HUES64 (cell line): ENCODE results near the gene TMEM97.

Source experiments
- H3K27ac ChIP-seq: 2 replicates; pipeline ENCODE4 v1.7.0; 2013; ENCODE audit warnings: low read depth, low read length, inconsistent platforms
- H3K27me3 ChIP-seq: 2 replicates; pipeline ENCODE4 v1.6.1; 2013; ENCODE audit warnings: mild to moderate bottlenecking, low read length; ENCODE audit not compliant: insufficient read depth
- H3K36me3 ChIP-seq: 2 replicates; pipeline ENCODE4 v1.6.1; 2013; ENCODE audit warnings: mild to moderate bottlenecking, low read length; ENCODE audit not compliant: insufficient read depth
- H3K4me1 ChIP-seq: 2 replicates; pipeline ENCODE4 v1.6.1; 2013; ENCODE audit warnings: mild to moderate bottlenecking, low read length, moderate library complexity; ENCODE audit not compliant: insufficient read depth
- H3K4me3 ChIP-seq: 2 replicates; pipeline ENCODE4 v1.5.1; 2013; ENCODE audit warnings: mild to moderate bottlenecking, low read length, moderate library complexity
- H3K9ac ChIP-seq: 2 replicates; pipeline ENCODE4 v1.6.1; 2013; ENCODE audit warnings: mild to moderate bottlenecking, low read depth, low read length
- H3K9me3 ChIP-seq: 2 replicates; pipeline ENCODE4 v1.6.1; 2013; ENCODE audit warnings: low read depth, low read length; ENCODE audit not compliant: insufficient read depth
- WGBS: fragments of 150-250, 120-280 bp; methylation state at CpG from one replicate; pipeline ENCODE4 v1.1.7; 2013; ENCODE audit warnings: missing lambda C conversion rate; 5-methylcytosine and 5-hydroxymethylcytosine counted together

The TMEM97 gene

GRCh38 chr17:28347261-28347891 is 28.4 kb downstream of the TMEM97 start:
- H3K9me3 ChIP-seq, result no peaks in the 10 kb centered on the region
- no peak overlapping the region for H3K9ac ChIP-seq
- H3K27ac ChIP-seq, result peak overlapping the region; percentile 62; the same call in 1 of the 2 replicates
- no peak overlapping the region for H3K4me3 ChIP-seq
- peaks cover 96% of the 10 kb centered on the region for H3K36me3 ChIP-seq
- H3K27me3 ChIP-seq, result no peaks in the 10 kb centered on the region
- H3K4me1 ChIP-seq, result peaks cover 2% of the 10 kb centered on the region; the same call in 1 of the 2 replicates
- WGBS, result 88% methylated on average over 8 of the region's 8 CpGs

- H3K27me3 ChIP-seq, result no peaks in the 10 kb centered on the region
- 73% methylated on average over 3 of the region's 3 CpGs for WGBS
Observed at GRCh38 chr17:28348979-28349378, 30.0 kb downstream of the TMEM97 start.

GRCh38 chr17:28350271-28350670 is 31.3 kb downstream of the TMEM97 start:
- peaks cover 2% of the 10 kb centered on the region; the same call in 1 of the 2 replicates for H3K4me1 ChIP-seq
- WGBS, result 97% methylated on average over 7 of the region's 7 CpGs

More at GRCh38 chr17:28348979-28349378, 30.0 kb downstream of the TMEM97 start:
- no peak overlapping the region for H3K27ac ChIP-seq
- H3K36me3 ChIP-seq, result peaks cover 95% of the 10 kb centered on the region
- no peaks in the 10 kb centered on the region for H3K9me3 ChIP-seq
- no peak overlapping the region for H3K9ac ChIP-seq
- no peak overlapping the region for H3K4me3 ChIP-seq
- H3K4me1 ChIP-seq, result peaks cover 2% of the 10 kb centered on the region; the same call in 1 of the 2 replicates

GRCh38 chr17:28357061-28357900 is 38.3 kb downstream of the TMEM97 start, which contains the start of gene POLDIP2:
Gene POLDIP2, minus strand, starts transcription at chr17:28357527. Its CDS starts 79 bp downstream, at chr17:28357448.
- H3K27me3 ChIP-seq, result no peaks in the 10 kb centered on the region
- peaks cover 5% of the 10 kb centered on the region; the same call in 1 of the 2 replicates for H3K4me1 ChIP-seq
- H3K36me3 ChIP-seq, result peaks cover 61% of the 10 kb centered on the region
- H3K9ac ChIP-seq, result peak within 1 kb of the TSS; percentile 94
- peak within 1 kb of the TSS; percentile 86 for H3K27ac ChIP-seq
- no peaks in the 10 kb centered on the region for H3K9me3 ChIP-seq
- peak within 1 kb of the TSS; percentile 94 for H3K4me3 ChIP-seq
- under 1% methylated on average over 80 of the region's 80 CpGs for WGBS

More at GRCh38 chr17:28350271-28350670, 31.3 kb downstream of the TMEM97 start:
- Histone ChIP-seq H3K27me3 (no peaks in the 10 kb centered on the region), H3K36me3 (peaks cover 95% of the 10 kb centered on the region), H3K9me3 (no peaks in the 10 kb centered on the region), H3K27ac (no peak overlapping the region), H3K4me3 (no peak overlapping the region), H3K9ac (no peak overlapping the region)

GRCh38 chr17:28357901-28358197 is 38.8 kb downstream of the TMEM97 start:
- 9% methylated on average over 4 of the region's 4 CpGs for WGBS
- H3K27ac ChIP-seq, result peak overlapping the region; percentile 86

GRCh38 chr17:28363186-28363585 is 44.2 kb downstream of the TMEM97 start:
- WGBS, result 92% methylated on average over 5 of the region's 5 CpGs
- no peak overlapping the region for H3K27ac ChIP-seq
- H3K9me3 ChIP-seq, result no peaks in the 10 kb centered on the region
- peaks cover 47% of the 10 kb centered on the region for H3K36me3 ChIP-seq
- no peaks in the 10 kb centered on the region for H3K27me3 ChIP-seq
- no peaks in the 10 kb centered on the region; the same call in 1 of the 2 replicates for H3K4me1 ChIP-seq
- H3K9ac ChIP-seq, result no peak overlapping the region
- no peak overlapping the region for H3K4me3 ChIP-seq

More at GRCh38 chr17:28357901-28358197, 38.8 kb downstream of the TMEM97 start:
- peak overlapping the region; percentile 94 for H3K9ac ChIP-seq
- peaks cover 61% of the 10 kb centered on the region for H3K36me3 ChIP-seq
- peak overlapping the region; percentile 94 for H3K4me3 ChIP-seq
- no peaks in the 10 kb centered on the region for H3K27me3 ChIP-seq
- H3K9me3 ChIP-seq, result no peaks in the 10 kb centered on the region
- H3K4me1 ChIP-seq, result peaks cover 5% of the 10 kb centered on the region; the same call in 1 of the 2 replicates

GRCh38 chr17:28363776-28364650 is 45.0 kb downstream of the TMEM97 start:
- Histone ChIP-seq H3K9me3 (no peaks in the 10 kb centered on the region), H3K9ac (no peak overlapping the region), H3K36me3 (peaks cover 45% of the 10 kb centered on the region), H3K4me1 (no peaks in the 10 kb centered on the region), H3K27me3 (no peaks in the 10 kb centered on the region), H3K4me3 (no peak overlapping the region), H3K27ac (no peak overlapping the region)
- WGBS, result 94% methylated on average over 8 of the region's 8 CpGs

- Histone ChIP-seq H3K27me3 (no peaks in the 10 kb centered on the region), H3K4me3 (no peak within 1 kb of the TSS), H3K9ac (no peak within 1 kb of the TSS), H3K9me3 (no peaks in the 10 kb centered on the region), H3K36me3 (peaks cover 39% of the 10 kb centered on the region), H3K4me1 (peaks cover 2% of the 10 kb centered on the region; the same call in 1 of the 2 replicates), H3K27ac (no peak within 1 kb of the TSS)
- 90% methylated on average over 13 of the region's 13 CpGs for WGBS
Observed at GRCh38 chr17:28364665-28365363, 45.8 kb downstream of the TMEM97 start, which contains the start of gene SEBOX. Gene SEBOX, minus strand, starts transcription at chr17:28365199. Its CDS starts 48 bp downstream, at chr17:28365151.

- Histone ChIP-seq H3K36me3 (peaks cover 32% of the 10 kb centered on the region), H3K27me3 (no peaks in the 10 kb centered on the region), H3K27ac (no peak overlapping the region), H3K4me3 (no peak overlapping the region), H3K9me3 (no peaks in the 10 kb centered on the region), H3K4me1 (peaks cover 8% of the 10 kb centered on the region), H3K9ac (no peak overlapping the region)
- 96% methylated on average over 3 of the region's 3 CpGs for WGBS
Observed at GRCh38 chr17:28365487-28365886, 46.5 kb downstream of the TMEM97 start.

- no peak overlapping the region for H3K27ac ChIP-seq
- peaks cover under 1% of the 10 kb centered on the region for H3K27me3 ChIP-seq
- H3K36me3 ChIP-seq, result peaks cover 21% of the 10 kb centered on the region
- no peaks in the 10 kb centered on the region for H3K9me3 ChIP-seq
- WGBS, result 96% methylated on average over 1 of the region's 1 CpG
- H3K4me1 ChIP-seq, result peaks cover 14% of the 10 kb centered on the region
- H3K9ac ChIP-seq, result no peak overlapping the region
- H3K4me3 ChIP-seq, result no peak overlapping the region
Observed at GRCh38 chr17:28366605-28367004, 47.6 kb downstream of the TMEM97 start.
